GM06990 (cell line): ENCODE data around the gene FHAD1.

Experiments used
- DNase-seq: peaks from one replicate; pipeline ENCODE4 v3.0.0-alpha.2; 2011; ENCODE audit not compliant: insufficient read length; ENCODE audit errors: extremely low read depth
- H3K27me3 ChIP-seq: replicated peaks from 2 replicates; pipeline ENCODE4 v1.6.0; 2011; ENCODE audit warnings: low read length; ENCODE audit not compliant: control insufficient read depth, insufficient read depth
- H3K36me3 ChIP-seq: 2 replicates; pipeline ENCODE4 v1.5.1; 2011; ENCODE audit warnings: low read length; ENCODE audit not compliant: control insufficient read depth, insufficient read depth
- H3K4me3 ChIP-seq: replicated peaks from 2 replicates; pipeline ENCODE4 v1.5.1; 2011; ENCODE audit warnings: low read depth, mild to moderate bottlenecking, control low read depth, low read length
- CTCF ChIP-seq: IDR thresholded peaks from 2 replicates; pipeline ENCODE4 v1.5.1; 2011; ENCODE audit warnings: low read length, control low read depth, mild to moderate bottlenecking, inconsistent platforms; ENCODE audit not compliant: insufficient read depth, poor library complexity, severe bottlenecking

The FHAD1 gene

DNA sequence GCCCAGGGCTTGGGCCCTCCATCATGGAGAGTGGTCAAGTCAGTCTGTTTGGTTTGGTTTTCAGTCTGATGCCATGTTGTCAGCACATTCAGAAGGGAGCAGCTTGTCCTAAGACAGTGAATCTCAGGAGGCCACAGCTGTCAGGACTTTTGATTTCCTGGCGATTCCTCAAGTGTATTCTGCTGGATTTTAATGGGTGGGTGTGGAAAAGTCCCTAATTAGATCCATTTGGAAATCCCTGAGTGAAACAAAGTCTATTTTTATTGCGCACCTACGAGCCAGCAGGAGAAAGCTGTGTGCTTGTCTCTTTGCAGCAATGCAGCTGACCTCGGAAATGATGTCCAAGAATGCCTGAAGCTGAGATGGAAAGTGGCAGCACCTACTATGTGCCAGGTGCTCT is 21.6 kb upstream of the FHAD1 start:
- no peak for DNase-seq
- H3K27me3 ChIP-seq: no peaks in the 10 kb centered on the region
- H3K4me3 ChIP-seq: no peak overlapping the region
- TF ChIP-seq CTCF: no peak
- H3K36me3 ChIP-seq: no peaks in the 10 kb centered on the region

DNA sequence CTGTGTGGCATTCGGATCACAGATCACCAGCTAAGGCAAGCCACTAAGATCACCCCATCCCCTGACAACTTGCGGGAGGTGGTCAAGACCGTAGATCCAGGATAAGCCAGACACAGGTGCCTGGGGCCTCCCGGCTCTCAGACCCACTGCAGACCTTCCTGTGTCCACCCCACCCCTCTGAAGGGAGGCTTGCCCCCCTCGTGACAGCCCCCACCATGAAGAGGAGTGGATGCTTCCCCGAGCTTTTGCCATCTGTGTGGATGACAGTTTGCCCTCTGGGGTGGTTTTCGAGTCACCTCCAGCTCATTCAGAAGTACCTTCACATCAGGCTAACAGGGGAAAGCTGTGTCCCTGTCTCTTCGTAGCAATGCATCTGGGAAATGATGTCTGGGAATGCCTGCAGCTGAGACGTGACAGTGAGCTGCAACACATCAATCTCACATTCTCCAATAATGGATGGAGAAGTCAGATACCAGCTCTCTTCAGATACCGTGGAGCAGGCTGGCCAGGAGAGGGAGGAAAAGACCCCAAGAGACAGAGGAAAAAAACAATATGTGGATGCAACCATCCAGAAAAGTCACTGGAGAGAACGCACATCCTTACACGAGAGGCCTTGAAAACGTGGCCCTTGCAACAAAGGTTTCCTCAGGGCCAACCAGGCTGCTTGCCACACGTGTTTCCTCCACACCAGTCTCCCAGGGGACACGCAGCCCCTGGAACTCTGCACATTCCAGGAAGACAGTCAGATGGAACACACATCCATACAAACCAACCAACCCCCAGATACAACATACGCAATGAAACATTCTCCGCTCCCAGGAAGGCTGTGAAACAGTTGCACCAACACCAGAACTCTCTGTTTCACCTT is 20.4 kb upstream of the FHAD1 start:
- Histone ChIP-seq H3K27me3 (no peaks in the 10 kb centered on the region), H3K36me3 (no peaks in the 10 kb centered on the region), H3K4me3 (no peak overlapping the region)
- no peak for DNase-seq
- no peak for TF ChIP-seq CTCF

GRCh38 chr1:15229707-15230131 is 17.3 kb upstream of the FHAD1 start:
- DNase-seq: no peak
- Histone ChIP-seq H3K36me3 (no peaks in the 10 kb centered on the region), H3K4me3 (no peak overlapping the region), H3K27me3 (no peaks in the 10 kb centered on the region)
- TF ChIP-seq CTCF: no peak

GRCh38 chr1:15231714-15232201 is 15.3 kb upstream of the FHAD1 start:
- peak; percentile 68 for DNase-seq
- Histone ChIP-seq H3K27me3 (no peaks in the 10 kb centered on the region), H3K4me3 (no peak overlapping the region), H3K36me3 (no peaks in the 10 kb centered on the region)
- no peak for TF ChIP-seq CTCF

DNA sequence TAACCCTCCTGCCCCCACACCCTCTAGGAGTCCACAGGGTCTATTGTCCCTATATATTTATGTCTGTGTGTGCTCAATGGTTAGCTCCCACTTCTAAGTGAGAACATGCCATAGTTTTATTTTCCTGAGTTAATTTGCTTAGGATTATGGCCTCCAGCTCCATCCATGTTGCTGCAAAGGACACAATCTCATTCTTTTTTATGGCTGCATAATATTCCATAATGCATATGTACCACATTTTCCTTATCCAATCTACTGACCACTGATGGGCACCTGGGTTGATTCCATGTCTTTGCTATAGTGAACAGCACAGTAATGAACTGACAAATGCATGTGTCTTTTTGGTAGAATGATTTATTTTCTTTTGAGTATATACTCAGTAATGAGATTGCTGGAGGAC is 13.3 kb upstream of the FHAD1 start:
- DNase-seq: no peak
- H3K27me3 ChIP-seq: no peaks in the 10 kb centered on the region
- H3K4me3 ChIP-seq: no peak overlapping the region
- TF ChIP-seq CTCF: no peak
- H3K36me3 ChIP-seq: no peaks in the 10 kb centered on the region
